Glutamatergic neuron (in vitro differentiated cells): Measurements from ENCODE around the gene CDK4. TPM values are rescaled to one million over a fixed set of nuclear protein-coding genes. Genes with fewer than 3 reads are reported as not detected.

ENCODE experiments used
- DNase-seq: peaks from one replicate; pipeline ENCODE4 v3.0.0; 2022
- H3K27ac Mint-ChIP-seq: one replicate; pipeline ENCODE4 v1.8.0; 2020; ENCODE audit warnings: mild to moderate bottlenecking, mixed read lengths, inconsistent platforms; ENCODE audit not compliant: unreplicated experiment
- H3K27me3 Mint-ChIP-seq: one replicate; pipeline ENCODE4 v1.8.0; 2020; ENCODE audit warnings: mild to moderate bottlenecking, moderate library complexity, mixed read lengths, inconsistent platforms; ENCODE audit not compliant: unreplicated experiment
- H3K36me3 Mint-ChIP-seq: one replicate; pipeline ENCODE4 v1.8.0; 2020; ENCODE audit warnings: mild to moderate bottlenecking, mixed read lengths, inconsistent platforms; ENCODE audit not compliant: unreplicated experiment
- H3K4me1 Mint-ChIP-seq: one replicate; pipeline ENCODE4 v1.8.0; 2020; ENCODE audit warnings: mild to moderate bottlenecking, low read depth, mixed read lengths, inconsistent platforms; ENCODE audit not compliant: unreplicated experiment
- H3K4me3 Mint-ChIP-seq: one replicate; pipeline ENCODE4 v1.8.0; 2020; ENCODE audit warnings: mild to moderate bottlenecking, mixed read lengths, inconsistent platforms; ENCODE audit not compliant: unreplicated experiment
- H3K9me3 Mint-ChIP-seq: one replicate; pipeline ENCODE4 v1.8.0; 2020; ENCODE audit warnings: mild to moderate bottlenecking, moderate library complexity, mixed read lengths, inconsistent platforms; ENCODE audit not compliant: unreplicated experiment
- total RNA-seq: library from RNA; stranded (reverse); fragmentation: NEBNext Ultra II Directional; extraction: Animal tissue kit (Norgen Biotek cat#: 25700); gene quantifications from one replicate; pipeline ENCODE4 v1.2.1, GENCODE V29; 2021; ENCODE audit not compliant: unreplicated experiment
- TF ChIP-seq, protein P1 (sequence below): fragments of 200-600 bp; sonication (generic); IDR thresholded peaks from one replicate; pipeline ENCODE4 v1.5.0; 2021; ENCODE audit not compliant: partially characterized antibody, unreplicated experiment

CDK4 gene
- total RNA-seq, 1 donor from 2014 or later: 123 TPM

DNA sequence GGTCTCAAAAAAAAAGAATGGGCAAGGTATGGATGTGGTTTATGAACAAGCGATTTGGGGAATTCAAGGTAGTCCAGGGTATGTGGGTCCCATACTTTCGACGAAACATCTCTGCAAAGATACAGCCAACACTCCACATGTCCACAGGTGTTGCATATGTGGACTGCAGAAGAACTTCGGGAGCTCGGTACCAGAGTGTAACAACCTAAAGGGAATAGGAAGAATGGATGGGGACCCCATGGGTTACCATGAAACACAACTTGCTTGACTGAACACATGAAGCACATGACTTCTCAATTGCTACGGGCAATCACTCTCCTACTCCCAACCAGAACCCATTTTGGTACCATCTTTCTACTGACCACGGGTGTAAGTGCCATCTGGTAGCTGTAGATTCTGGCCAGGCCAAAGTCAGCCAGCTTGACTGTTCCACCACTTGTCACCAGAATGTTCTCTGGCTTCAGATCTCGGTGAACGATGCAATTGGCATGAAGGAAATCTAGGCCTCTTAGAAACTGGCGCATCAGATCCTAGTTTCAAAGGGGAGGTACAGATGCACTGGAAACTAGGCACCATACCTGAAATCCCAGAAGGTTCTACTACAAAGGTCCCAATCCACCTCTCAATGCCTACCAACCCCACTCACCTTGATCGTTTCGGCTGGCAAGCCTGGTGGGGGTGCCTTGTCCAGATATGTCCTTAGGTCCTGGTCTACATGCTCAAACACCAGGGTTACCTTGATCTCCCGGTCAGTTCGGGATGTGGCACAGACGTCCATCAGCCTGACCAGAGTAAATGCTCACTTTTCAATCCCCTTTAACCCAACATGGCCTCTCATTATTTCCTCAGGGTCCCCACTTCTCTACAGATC is 1.3 kb downstream of the CDK4 start:
- Mint-ChIP-seq H3K36me3 (peaks cover 3% of the 10 kb centered on the region), H3K4me3 (peak overlapping the region; percentile 100), H3K9me3 (peaks cover 22% of the 10 kb centered on the region), H3K4me1 (peaks cover 21% of the 10 kb centered on the region), H3K27ac (peak overlapping the region; percentile 100), H3K27me3 (peaks cover 24% of the 10 kb centered on the region)
- no peak for DNase-seq
- TF ChIP-seq, protein P1, sequence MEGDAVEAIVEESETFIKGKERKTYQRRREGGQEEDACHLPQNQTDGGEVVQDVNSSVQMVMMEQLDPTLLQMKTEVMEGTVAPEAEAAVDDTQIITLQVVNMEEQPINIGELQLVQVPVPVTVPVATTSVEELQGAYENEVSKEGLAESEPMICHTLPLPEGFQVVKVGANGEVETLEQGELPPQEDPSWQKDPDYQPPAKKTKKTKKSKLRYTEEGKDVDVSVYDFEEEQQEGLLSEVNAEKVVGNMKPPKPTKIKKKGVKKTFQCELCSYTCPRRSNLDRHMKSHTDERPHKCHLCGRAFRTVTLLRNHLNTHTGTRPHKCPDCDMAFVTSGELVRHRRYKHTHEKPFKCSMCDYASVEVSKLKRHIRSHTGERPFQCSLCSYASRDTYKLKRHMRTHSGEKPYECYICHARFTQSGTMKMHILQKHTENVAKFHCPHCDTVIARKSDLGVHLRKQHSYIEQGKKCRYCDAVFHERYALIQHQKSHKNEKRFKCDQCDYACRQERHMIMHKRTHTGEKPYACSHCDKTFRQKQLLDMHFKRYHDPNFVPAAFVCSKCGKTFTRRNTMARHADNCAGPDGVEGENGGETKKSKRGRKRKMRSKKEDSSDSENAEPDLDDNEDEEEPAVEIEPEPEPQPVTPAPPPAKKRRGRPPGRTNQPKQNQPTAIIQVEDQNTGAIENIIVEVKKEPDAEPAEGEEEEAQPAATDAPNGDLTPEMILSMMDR: no peak

DNA sequence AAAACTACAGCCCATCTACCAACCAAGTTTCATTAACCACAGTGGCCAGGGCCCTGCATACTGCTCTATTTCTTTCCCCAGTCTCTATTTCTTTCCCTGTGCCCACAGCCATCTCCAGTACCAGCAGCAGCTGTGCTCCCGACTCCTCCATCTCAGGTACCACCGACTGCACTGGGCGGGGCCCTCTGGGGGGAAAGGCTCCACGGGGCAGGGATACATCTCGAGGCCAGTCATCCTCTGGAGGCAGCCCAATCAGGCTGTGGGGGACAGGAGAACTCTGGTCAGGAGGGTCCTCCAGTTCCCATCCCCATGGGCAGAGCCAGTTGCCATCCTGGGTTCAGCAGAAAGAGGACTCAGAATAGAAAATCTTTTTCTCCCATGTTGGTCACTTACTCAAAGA is 3.0 kb downstream of the CDK4 start:
- TF ChIP-seq, protein P1: no peak
- H3K4me1 Mint-ChIP-seq: peaks cover 24% of the 10 kb centered on the region
- H3K27ac Mint-ChIP-seq: no peak overlapping the region
- H3K9me3 Mint-ChIP-seq: peaks cover 28% of the 10 kb centered on the region
- H3K4me3 Mint-ChIP-seq: no peak overlapping the region
- H3K27me3 Mint-ChIP-seq: peaks cover 25% of the 10 kb centered on the region
- H3K36me3 Mint-ChIP-seq: peaks cover 3% of the 10 kb centered on the region
- no peak for DNase-seq

DNA sequence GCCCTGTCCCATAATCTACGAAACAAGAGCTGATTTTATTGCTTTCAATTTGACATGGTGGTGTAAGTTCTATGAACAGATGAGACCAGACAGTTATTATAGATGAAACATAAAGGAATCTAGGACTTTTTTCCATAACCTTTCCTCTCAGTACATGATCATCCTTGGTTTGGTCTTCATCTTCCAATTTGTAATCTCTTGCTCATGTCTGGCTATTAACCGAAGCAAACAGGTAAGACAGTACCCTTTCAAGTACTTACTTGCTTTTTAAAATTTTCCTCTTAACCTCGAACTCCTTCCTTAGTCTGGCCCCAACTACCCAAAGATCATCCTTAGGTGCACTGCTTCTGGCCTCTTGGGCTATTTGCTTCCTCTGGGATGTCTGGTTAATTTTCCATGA is 6.1 kb downstream of the CDK4 start:
- H3K36me3 Mint-ChIP-seq: peaks cover 3% of the 10 kb centered on the region
- peaks cover 18% of the 10 kb centered on the region for H3K27me3 Mint-ChIP-seq
- H3K9me3 Mint-ChIP-seq: peaks cover 15% of the 10 kb centered on the region
- peaks cover 8% of the 10 kb centered on the region for H3K4me1 Mint-ChIP-seq
- H3K4me3 Mint-ChIP-seq: peak overlapping the region; percentile 92
- TF ChIP-seq, protein P1: no peak
- H3K27ac Mint-ChIP-seq: peak overlapping the region; percentile 96
- no peak for DNase-seq

DNA sequence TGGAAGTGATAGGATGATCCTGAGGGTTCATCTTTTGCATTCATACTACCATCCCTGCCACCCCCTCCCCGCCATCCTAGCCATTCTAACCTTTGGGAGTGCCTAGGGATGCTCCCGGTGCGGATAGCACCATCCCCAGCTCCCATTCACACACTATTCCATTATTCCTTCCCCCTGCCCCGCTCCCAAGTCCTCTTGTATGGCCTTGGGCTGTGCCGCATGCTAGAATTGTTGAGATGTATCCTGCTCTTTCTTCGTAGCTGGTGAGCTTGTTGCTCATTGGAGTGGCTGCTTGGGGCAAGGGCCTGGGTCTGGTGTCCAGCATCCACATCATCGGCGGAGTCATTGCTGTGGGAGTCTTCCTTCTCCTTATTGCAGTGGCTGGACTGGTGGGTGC is 6.6 kb downstream of the CDK4 start:
- no peak for DNase-seq
- peaks cover 3% of the 10 kb centered on the region for H3K36me3 Mint-ChIP-seq
- peaks cover 17% of the 10 kb centered on the region for H3K27me3 Mint-ChIP-seq
- peak overlapping the region; percentile 96 for H3K27ac Mint-ChIP-seq
- peak overlapping the region; percentile 92 for H3K4me3 Mint-ChIP-seq
- peaks cover 5% of the 10 kb centered on the region for H3K4me1 Mint-ChIP-seq
- H3K9me3 Mint-ChIP-seq: peaks cover 15% of the 10 kb centered on the region
- TF ChIP-seq, protein P1: no peak
